ENCODE measurements around the gene VIPR1. TPM values are rescaled to one million over a fixed set of nuclear protein-coding genes. Genes with fewer than 3 reads are reported as not detected.

The VIPR1 gene
- total RNA-seq, 4 donors from 2014 or later, result 6.3 to 117 (median 26.0) TPM

DNA sequence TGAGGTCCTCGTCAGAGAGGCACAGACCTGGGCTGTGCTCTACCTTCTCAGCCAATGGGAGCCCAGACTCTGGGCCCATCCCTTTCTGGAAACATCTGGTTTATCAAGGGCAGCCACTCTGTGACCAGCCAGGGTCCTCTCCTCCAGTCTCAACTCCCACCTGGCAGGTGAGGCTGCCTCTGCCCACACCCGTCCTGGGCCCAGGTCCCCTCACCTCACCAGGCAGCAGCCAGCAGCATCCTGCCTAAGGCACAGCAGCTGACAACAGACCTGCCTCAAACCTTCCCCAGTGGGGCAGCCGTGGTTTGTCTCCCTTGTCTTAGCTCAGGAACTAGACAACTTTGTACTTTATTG lies 8.7 kb upstream of the VIPR1 start:
- Histone ChIP-seq H3K36me3 (no peaks in the 10 kb centered on the region), H3K9me3 (no peaks in the 10 kb centered on the region), H3K4me3 (replicated peaks in 1 of 3) (no peak overlapping the region), H3K4me1 (peaks cover 11 to 16% of the 10 kb centered on the region in 2 donors), H3K27ac (no peak overlapping the region), H3K27me3 (no peaks in the 10 kb centered on the region)
- DNase-seq, result no peak
- WGBS, 2 donors, result 93 to 96% methylated on average over 3 of the region's 3 CpGs
- TF ChIP-seq, protein P1, sequence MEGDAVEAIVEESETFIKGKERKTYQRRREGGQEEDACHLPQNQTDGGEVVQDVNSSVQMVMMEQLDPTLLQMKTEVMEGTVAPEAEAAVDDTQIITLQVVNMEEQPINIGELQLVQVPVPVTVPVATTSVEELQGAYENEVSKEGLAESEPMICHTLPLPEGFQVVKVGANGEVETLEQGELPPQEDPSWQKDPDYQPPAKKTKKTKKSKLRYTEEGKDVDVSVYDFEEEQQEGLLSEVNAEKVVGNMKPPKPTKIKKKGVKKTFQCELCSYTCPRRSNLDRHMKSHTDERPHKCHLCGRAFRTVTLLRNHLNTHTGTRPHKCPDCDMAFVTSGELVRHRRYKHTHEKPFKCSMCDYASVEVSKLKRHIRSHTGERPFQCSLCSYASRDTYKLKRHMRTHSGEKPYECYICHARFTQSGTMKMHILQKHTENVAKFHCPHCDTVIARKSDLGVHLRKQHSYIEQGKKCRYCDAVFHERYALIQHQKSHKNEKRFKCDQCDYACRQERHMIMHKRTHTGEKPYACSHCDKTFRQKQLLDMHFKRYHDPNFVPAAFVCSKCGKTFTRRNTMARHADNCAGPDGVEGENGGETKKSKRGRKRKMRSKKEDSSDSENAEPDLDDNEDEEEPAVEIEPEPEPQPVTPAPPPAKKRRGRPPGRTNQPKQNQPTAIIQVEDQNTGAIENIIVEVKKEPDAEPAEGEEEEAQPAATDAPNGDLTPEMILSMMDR (IDR thresholded peaks at IDR 0.05), result no peak
- TF ChIP-seq POLR2A (IDR thresholded peaks at IDR 0.05), result no peak
- intact Hi-C loops (cut with DNase I), result no loop called here

DNA sequence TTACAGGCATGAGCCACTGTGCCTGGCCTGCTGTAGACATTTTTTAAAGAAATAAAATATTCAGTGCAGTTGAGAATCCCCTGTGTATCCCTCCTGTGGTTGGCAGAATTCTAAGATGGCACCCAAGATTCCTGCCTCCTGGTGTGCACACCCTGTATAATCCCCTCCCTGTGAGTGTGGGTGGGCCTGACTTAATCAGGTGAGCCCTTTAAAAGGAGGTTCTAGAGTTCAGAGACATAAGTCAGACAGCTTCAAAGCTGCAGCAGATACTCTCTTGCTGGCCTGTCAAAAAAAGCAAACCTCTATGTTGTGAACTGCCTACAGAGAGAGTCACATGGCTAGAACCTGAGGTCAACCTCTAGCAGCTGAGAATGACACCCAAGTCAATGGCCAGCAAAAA lies 7.0 kb upstream of the VIPR1 start:
- Histone ChIP-seq H3K9me3 (no peaks in the 10 kb centered on the region), H3K27ac (no peak overlapping the region), H3K36me3 (no peaks in the 10 kb centered on the region), H3K27me3 (no peaks in the 10 kb centered on the region), H3K4me3 (replicated peaks in 1 of 3) (no peak overlapping the region), H3K4me1 (peaks cover 5% of the 10 kb centered on the region in 2 donors)
- intact Hi-C loops (cut with DNase I), result no loop called here
- DNase-seq, result no peak
- no peak for TF ChIP-seq POLR2A (IDR thresholded peaks at IDR 0.05)

DNA sequence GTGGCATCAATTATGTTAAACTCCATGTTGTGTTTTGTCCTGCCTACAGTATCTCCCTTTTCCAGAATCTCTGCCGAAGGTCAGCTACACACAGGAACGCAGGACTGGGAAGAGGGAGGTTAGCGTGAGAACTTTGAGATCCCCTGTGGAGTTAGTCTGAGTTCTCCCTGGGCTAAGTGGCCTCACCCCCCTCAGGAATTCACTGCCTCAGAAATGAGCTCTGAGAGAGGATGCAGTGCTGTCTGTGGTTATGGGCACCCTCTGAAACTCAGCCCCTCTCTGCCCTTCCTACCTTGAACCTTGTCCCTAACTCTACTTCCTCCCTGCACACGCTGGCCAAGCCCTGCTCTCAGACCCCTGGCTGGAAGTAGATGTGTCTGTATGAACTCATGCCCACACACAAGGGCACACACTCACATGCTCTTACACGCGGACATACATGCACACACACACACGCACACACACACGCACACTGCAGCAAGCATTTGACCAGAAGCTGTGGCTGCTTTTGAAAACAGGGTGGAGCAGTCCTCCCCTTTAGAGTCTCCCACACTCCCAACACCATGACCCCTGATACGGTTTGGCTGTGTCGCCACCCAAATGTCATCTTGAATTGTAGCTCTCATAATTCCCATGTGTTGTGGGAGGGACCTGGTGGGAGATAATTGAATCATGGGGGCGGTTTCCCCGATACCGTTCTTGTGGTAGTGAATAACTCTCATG lies 5.3 kb upstream of the VIPR1 start:
- no peaks in the 10 kb centered on the region for H3K36me3 ChIP-seq
- TF ChIP-seq POLR2A (IDR thresholded peaks at IDR 0.05), result no peak
- TF ChIP-seq, protein P1 (IDR thresholded peaks at IDR 0.05), result no peak
- no peak overlapping the region for H3K27ac ChIP-seq
- H3K4me3 ChIP-seq (replicated peaks in 1 of 3), result no peak overlapping the region
- WGBS, 2 donors, result 66 to 68% methylated on average over 13 of the region's 13 CpGs
- intact Hi-C loops (cut with DNase I), result no loop called here
- peaks cover 6 to 13% of the 10 kb centered on the region in 2 donors for H3K4me1 ChIP-seq
- peak; percentile 31 to 32 for DNase-seq
- H3K27me3 ChIP-seq, result no peaks in the 10 kb centered on the region
- H3K9me3 ChIP-seq, result no peaks in the 10 kb centered on the region

DNA sequence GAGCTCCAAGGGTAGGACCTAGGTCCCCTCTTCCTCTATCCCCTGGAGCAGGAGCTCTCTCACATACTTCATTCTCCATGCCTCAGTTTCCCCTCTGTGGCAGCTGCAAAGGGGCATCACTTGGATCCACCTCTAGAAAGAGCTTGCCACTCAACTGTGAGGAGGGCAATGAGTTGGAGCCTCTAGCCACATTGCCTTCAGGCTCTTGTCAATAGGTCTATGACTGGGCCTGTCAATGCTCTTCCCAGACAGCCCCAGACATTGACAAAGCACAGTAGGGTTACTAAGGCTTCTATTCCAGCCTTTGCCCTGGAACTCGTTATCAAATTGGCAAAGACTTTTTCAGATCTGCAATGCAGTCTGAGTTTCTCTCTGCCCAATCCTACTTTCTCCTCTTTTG lies 4.4 kb upstream of the VIPR1 start:
- WGBS, 2 donors, result 69 to 92% methylated on average over 1 of the region's 1 CpG
- Histone ChIP-seq H3K36me3 (no peaks in the 10 kb centered on the region), H3K9me3 (no peaks in the 10 kb centered on the region), H3K27me3 (no peaks in the 10 kb centered on the region), H3K4me3 (replicated peaks in 1 of 3) (no peak overlapping the region), H3K4me1 (peaks cover 9 to 18% of the 10 kb centered on the region in 2 donors), H3K27ac (no peak overlapping the region)
- no peak for DNase-seq
- intact Hi-C loops (cut with DNase I), result no loop called here
- TF ChIP-seq, protein P1 (IDR thresholded peaks at IDR 0.05), result no peak
- no peak for TF ChIP-seq POLR2A (IDR thresholded peaks at IDR 0.05)

DNA sequence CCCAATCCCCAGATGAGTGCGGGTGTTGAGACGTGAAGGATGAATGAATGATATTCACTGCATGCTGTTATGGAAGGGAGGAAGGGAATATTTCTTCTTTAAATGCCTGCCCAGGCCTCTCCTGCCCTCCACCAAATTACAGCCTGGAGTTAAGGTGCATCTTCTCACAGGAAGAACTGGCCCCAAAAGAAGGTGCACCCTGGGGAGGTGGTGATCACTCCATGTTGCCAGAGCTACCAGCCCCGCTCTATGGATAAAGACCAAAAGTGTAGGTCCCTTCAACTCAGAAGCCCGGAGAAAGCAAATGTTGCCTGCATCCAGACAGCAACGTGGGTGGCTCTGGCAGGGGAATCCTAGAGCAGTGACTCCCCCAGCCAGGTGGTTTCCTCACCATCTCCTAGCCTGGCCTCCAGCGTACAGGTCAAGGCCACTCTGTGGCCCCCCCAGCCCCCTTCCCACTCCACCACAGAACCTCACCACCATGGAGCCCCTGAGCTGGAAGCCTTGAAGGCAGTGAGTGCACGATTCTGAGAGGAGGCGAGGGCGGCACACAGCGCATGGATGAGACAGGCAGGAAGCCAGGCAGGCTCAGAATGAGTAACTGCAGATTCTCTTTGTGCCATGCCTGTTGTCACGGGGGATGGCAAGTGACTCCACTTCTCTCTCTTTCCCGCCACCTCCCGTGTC lies 3.5 kb upstream of the VIPR1 start:
- WGBS, 2 donors, result 86 to 90% methylated on average over 11 to 12 of the region's 13 CpGs
- Histone ChIP-seq H3K9me3 (no peaks in the 10 kb centered on the region), H3K4me3 (replicated peaks in 1 of 3) (no peak overlapping the region), H3K27ac (no peak overlapping the region), H3K27me3 (no peaks in the 10 kb centered on the region), H3K4me1 (peaks cover 9 to 18% of the 10 kb centered on the region in 2 donors), H3K36me3 (no peaks in the 10 kb centered on the region)
- TF ChIP-seq, protein P1 (IDR thresholded peaks at IDR 0.05), result no peak
- no peak for DNase-seq
- intact Hi-C loops (cut with DNase I), result no loop called here

Data from thyroid gland (tissue), 4 donors.